Endodermal cell (in vitro differentiated cells): ENCODE data around the gene GABRG3. TPM values are rescaled to one million over a fixed set of nuclear protein-coding genes. Genes with fewer than 3 reads are reported as not detected.

Experiments used
- DNase-seq: peaks from one replicate; pipeline ENCODE4 v3.0.0-alpha.2; 2017
- H3K27ac ChIP-seq: 2 replicates; pipeline ENCODE4 v1.5.1; 2013; ENCODE audit warnings: mild to moderate bottlenecking, low read depth, low read length, moderate library complexity
- H3K27me3 ChIP-seq: 2 replicates; pipeline ENCODE4 v1.6.1; 2013; ENCODE audit warnings: mild to moderate bottlenecking, low read length, moderate library complexity; ENCODE audit not compliant: insufficient read depth, control insufficient read depth, poor library complexity, severe bottlenecking
- H3K36me3 ChIP-seq: 2 replicates; pipeline ENCODE4 v1.7.0; 2013; ENCODE audit warnings: mild to moderate bottlenecking, low read length, moderate library complexity; ENCODE audit not compliant: control insufficient read depth, insufficient read depth
- H3K4me1 ChIP-seq: one replicate; pipeline ENCODE4 v1.7.0; 2013; ENCODE audit warnings: low read length; ENCODE audit not compliant: control insufficient read depth, insufficient read depth
- H3K4me3 ChIP-seq: 2 replicates; pipeline ENCODE4 v1.5.1; 2013; ENCODE audit warnings: mild to moderate bottlenecking, low read length, moderate library complexity
- H3K9ac ChIP-seq: 2 replicates; pipeline ENCODE4 v1.6.1; 2013; ENCODE audit warnings: mild to moderate bottlenecking, low read length, moderate library complexity; ENCODE audit not compliant: poor library complexity, severe bottlenecking; ENCODE audit errors: extremely low read depth
- H3K9me3 ChIP-seq: 2 replicates; pipeline ENCODE4 v1.6.1; 2013; ENCODE audit warnings: mild to moderate bottlenecking, low read length, moderate library complexity; ENCODE audit not compliant: control insufficient read depth
- H3K27ac Mint-ChIP-seq: 2 replicates; pipeline ENCODE4 v1.8.0; 2020; ENCODE audit warnings: mixed read lengths
- H3K27me3 Mint-ChIP-seq: 2 replicates; pipeline ENCODE4 v1.8.0; 2021; ENCODE audit warnings: mild to moderate bottlenecking, mixed read lengths; ENCODE audit not compliant: insufficient read depth
- H3K36me3 Mint-ChIP-seq: 2 replicates; pipeline ENCODE4 v1.8.0; 2020; ENCODE audit warnings: low read depth, mixed read lengths
- H3K4me1 Mint-ChIP-seq: 2 replicates; pipeline ENCODE4 v1.8.0; 2020; ENCODE audit warnings: mixed read lengths
- H3K4me3 Mint-ChIP-seq: 2 replicates; pipeline ENCODE4 v1.8.0; 2020; ENCODE audit warnings: mild to moderate bottlenecking, moderate library complexity, mixed read lengths
- H3K9me3 Mint-ChIP-seq: 2 replicates; pipeline ENCODE4 v1.8.0; 2020; ENCODE audit warnings: mild to moderate bottlenecking, mixed read lengths
- CTCF ChIP-seq: fragments of 200-600 bp; sonication (generic); conservative IDR thresholded peaks from 2 replicates; pipeline ENCODE4 v1.5.0; 2021; ENCODE audit warnings: antibody characterized with exemption, mild to moderate bottlenecking
- WGBS, 2 experiments: methylation state at CpG; one replicate each; pipeline versions ENCODE4 v1.1.5 to v1.1.7; 2013; ENCODE audit warnings: missing lambda C conversion rate in 2 of 2, mixed read lengths in 1 of 2; ENCODE audit not compliant: insufficient coverage in 1 of 2, insufficient read length in 1 of 2; 5-methylcytosine and 5-hydroxymethylcytosine counted together
- total RNA-seq, 2 donors: library from RNA; stranded (reverse); fragmentation: NEBNext Ultra II Directional in 1 of 2; extraction: Animal tissue kit (Norgen Biotek cat#: 25700) in 1 of 2; gene quantifications; 2 replicates in 1 of 2; 3 replicates in 1 of 2; pipeline ENCODE4 v1.2.1, GENCODE V29; 2021

Gene GABRG3
- total RNA-seq, 2 donors from 2014 or later: 0.48 to 0.84 TPM

- WGBS, 2 experiments: 95 to 97% methylated on average over 13 of the region's 13 CpGs
- Histone ChIP-seq H3K36me3 (no peaks in the 10 kb centered on the region), H3K4me3 (no peak overlapping the region), H3K27ac (no peak overlapping the region), H3K9me3 (no peaks in the 10 kb centered on the region), H3K27me3 (no peaks in the 10 kb centered on the region), H3K9ac (no peak overlapping the region), H3K4me1 (no peaks in the 10 kb centered on the region)
- H3K9me3 Mint-ChIP-seq: no peaks in the 10 kb centered on the region
- no peaks in the 10 kb centered on the region for H3K27me3 Mint-ChIP-seq
- no peak for DNase-seq
- no peaks in the 10 kb centered on the region for H3K36me3 Mint-ChIP-seq
- H3K4me1 Mint-ChIP-seq: no peaks in the 10 kb centered on the region
- H3K4me3 Mint-ChIP-seq: no peak overlapping the region
- no peak overlapping the region for H3K27ac Mint-ChIP-seq
- TF ChIP-seq CTCF: no peak
These were observed 25.9 kb upstream of the GABRG3 start for GRCh38 chr15:26945046-26945445.

GRCh38 chr15:26950001-26950400, 21.0 kb upstream of the GABRG3 start:
- Histone ChIP-seq H3K4me1 (no peaks in the 10 kb centered on the region), H3K27ac (no peak overlapping the region), H3K4me3 (no peak overlapping the region), H3K9me3 (peaks cover 8% of the 10 kb centered on the region), H3K36me3 (no peaks in the 10 kb centered on the region), H3K9ac (no peak overlapping the region), H3K27me3 (no peaks in the 10 kb centered on the region)
- Mint-ChIP-seq H3K27me3 (no peaks in the 10 kb centered on the region), H3K36me3 (no peaks in the 10 kb centered on the region), H3K4me1 (no peaks in the 10 kb centered on the region), H3K27ac (no peak overlapping the region), H3K9me3 (peaks cover 12% of the 10 kb centered on the region), H3K4me3 (no peak overlapping the region)
- no peak for DNase-seq
- no peak for TF ChIP-seq CTCF
- WGBS, 2 experiments: 86 to 93% methylated on average over 1 of the region's 2 CpGs

- Histone ChIP-seq H3K27me3 (peaks cover 4% of the 10 kb centered on the region), H3K9me3 (peaks cover 8% of the 10 kb centered on the region), H3K36me3 (no peaks in the 10 kb centered on the region), H3K4me3 (no peak overlapping the region), H3K27ac (no peak overlapping the region), H3K9ac (no peak overlapping the region), H3K4me1 (no peaks in the 10 kb centered on the region)
- H3K4me1 Mint-ChIP-seq: no peaks in the 10 kb centered on the region
- no peak for TF ChIP-seq CTCF
- no peak overlapping the region for H3K27ac Mint-ChIP-seq
- WGBS, 2 experiments: 62 to 100% methylated on average over 1 to 2 of the region's 2 CpGs
- H3K4me3 Mint-ChIP-seq: no peak overlapping the region
- H3K36me3 Mint-ChIP-seq: no peaks in the 10 kb centered on the region
- no peaks in the 10 kb centered on the region for H3K27me3 Mint-ChIP-seq
- peaks cover 12% of the 10 kb centered on the region for H3K9me3 Mint-ChIP-seq
- DNase-seq: no peak
These were observed 16.6 kb upstream of the GABRG3 start for GRCh38 chr15:26954403-26954802.
